Mucosa of descending colon (tissue), 3 donors: Measurements from ENCODE around the gene YWHAE. TPM values are rescaled to one million over a fixed set of nuclear protein-coding genes. Genes with fewer than 3 reads are reported as not detected.

Experiments used
- ATAC-seq: fragments of 200-7000 bp; cut with Tn5 transposase; one replicate; pipeline ENCODE4 v1.9.1; 2020; ENCODE audit warnings: mild to moderate bottlenecking, moderate library complexity
- DNase-seq, 3 donors: peaks; one replicate each; pipeline ENCODE4 v3.0.0-alpha.2; 2020
- H3K36me3 ChIP-seq: fragments of 200-600 bp; one replicate; pipeline ENCODE4 v1.8.0; 2021; ENCODE audit warnings: low read depth, mild to moderate bottlenecking
- H3K4me1 ChIP-seq: fragments of 200-600 bp; one replicate; pipeline ENCODE4 v1.8.0; 2021; ENCODE audit warnings: low read depth, mild to moderate bottlenecking
- H3K4me3 ChIP-seq: fragments of 200-600 bp; one replicate; pipeline ENCODE4 v1.8.0; 2021; ENCODE audit warnings: mild to moderate bottlenecking
- H3K9me3 ChIP-seq: fragments of 200-600 bp; one replicate; pipeline ENCODE4 v1.8.0; 2021; ENCODE audit warnings: mild to moderate bottlenecking
- intact Hi-C, 2 donors: fragments of 100-400 bp; cut with DNase I in 1 of 2; cut with micrococcal nuclease in 1 of 2; formaldehyde crosslinking; loops; one replicate each; pipeline versions ENCODE4 v1.11.0 to v1.11.1; 2022; cut with DNase I, micrococcal nuclease
- total RNA-seq, 3 donors: library from RNA; stranded (reverse); fragmentation: NEBNext Ultra II Directional in 2 of 3; extraction: Animal tissue kit (Norgen Biotek cat#: 25700) in 2 of 3; gene quantifications; one replicate each; pipeline versions ENCODE4 v1.2.1 to v1.2.4, GENCODE V29; 2021 to 2023
- TF ChIP-seq, protein P1 (sequence below): fragments of 200-600 bp; IDR thresholded peaks from one replicate; pipeline ENCODE4 v1.8.0; 2022; ENCODE audit warnings: antibody characterized with exemption, mild to moderate bottlenecking
- donor health status: DM: no; HTN: no; CAD: no; lungs with moderate emphysema.
- donor health status: DM: no; HTN: no; CAD: no.
- donor health status: DM: no; HTN: yes; CAD: no.

The YWHAE gene
- total RNA-seq, 3 donors from 2014 or later = 370 to 494 (median 380) TPM

DNA sequence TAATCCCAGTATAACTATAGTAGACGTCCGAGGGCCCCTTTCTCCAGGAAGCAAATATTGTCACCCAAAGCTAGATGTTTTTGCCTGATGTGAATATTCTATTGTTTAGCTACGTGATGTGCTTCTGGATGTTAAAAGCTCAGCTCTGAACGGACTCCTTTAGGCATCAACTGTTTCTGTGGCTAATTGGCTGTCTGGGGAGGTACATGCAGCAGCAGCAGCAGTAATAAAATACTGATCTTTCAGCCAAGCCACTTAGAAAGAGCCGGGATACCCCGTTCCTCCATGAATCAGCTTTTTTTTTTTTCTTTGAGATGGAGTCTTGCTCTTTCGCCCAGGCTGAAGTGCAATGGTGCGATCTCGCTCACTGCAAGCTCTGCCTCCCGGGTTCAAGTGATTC is 77.5 kb downstream of the YWHAE start:
- H3K36me3 ChIP-seq = no peaks in the 10 kb centered on the region
- no peak for ATAC-seq
- TF ChIP-seq, protein P1, sequence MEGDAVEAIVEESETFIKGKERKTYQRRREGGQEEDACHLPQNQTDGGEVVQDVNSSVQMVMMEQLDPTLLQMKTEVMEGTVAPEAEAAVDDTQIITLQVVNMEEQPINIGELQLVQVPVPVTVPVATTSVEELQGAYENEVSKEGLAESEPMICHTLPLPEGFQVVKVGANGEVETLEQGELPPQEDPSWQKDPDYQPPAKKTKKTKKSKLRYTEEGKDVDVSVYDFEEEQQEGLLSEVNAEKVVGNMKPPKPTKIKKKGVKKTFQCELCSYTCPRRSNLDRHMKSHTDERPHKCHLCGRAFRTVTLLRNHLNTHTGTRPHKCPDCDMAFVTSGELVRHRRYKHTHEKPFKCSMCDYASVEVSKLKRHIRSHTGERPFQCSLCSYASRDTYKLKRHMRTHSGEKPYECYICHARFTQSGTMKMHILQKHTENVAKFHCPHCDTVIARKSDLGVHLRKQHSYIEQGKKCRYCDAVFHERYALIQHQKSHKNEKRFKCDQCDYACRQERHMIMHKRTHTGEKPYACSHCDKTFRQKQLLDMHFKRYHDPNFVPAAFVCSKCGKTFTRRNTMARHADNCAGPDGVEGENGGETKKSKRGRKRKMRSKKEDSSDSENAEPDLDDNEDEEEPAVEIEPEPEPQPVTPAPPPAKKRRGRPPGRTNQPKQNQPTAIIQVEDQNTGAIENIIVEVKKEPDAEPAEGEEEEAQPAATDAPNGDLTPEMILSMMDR = no peak
- no peaks in the 10 kb centered on the region for H3K4me1 ChIP-seq
- no peak overlapping the region for H3K4me3 ChIP-seq
- intact Hi-C loops = no loop called here
- no peaks in the 10 kb centered on the region for H3K9me3 ChIP-seq
- DNase-seq = no peak

DNA sequence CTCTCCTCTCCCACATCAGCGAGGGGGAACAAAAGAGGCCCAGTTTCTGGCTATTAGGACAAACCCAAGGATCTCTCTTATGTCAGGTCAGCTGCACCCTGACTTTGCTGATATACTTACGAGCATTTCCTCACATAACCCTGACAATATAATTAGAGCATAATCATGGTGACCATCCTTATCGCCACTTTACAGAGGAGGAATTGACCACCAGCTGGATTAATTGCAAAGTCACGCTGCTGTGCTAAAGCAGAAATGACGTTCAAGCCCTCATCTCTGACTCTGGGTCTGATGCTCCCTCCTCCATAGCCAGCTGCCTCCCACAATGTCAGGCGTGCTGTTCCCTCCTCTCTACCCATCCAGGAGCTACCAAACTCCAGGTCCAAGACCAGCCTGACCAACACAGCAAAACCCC is 78.0 kb downstream of the YWHAE start:
- Histone ChIP-seq H3K9me3 (no peaks in the 10 kb centered on the region), H3K36me3 (no peaks in the 10 kb centered on the region), H3K4me3 (no peak overlapping the region), H3K4me1 (no peaks in the 10 kb centered on the region)
- intact Hi-C loops = no loop called here
- DNase-seq (no peak), ATAC-seq (no peak)
- TF ChIP-seq, protein P1 = no peak

DNA sequence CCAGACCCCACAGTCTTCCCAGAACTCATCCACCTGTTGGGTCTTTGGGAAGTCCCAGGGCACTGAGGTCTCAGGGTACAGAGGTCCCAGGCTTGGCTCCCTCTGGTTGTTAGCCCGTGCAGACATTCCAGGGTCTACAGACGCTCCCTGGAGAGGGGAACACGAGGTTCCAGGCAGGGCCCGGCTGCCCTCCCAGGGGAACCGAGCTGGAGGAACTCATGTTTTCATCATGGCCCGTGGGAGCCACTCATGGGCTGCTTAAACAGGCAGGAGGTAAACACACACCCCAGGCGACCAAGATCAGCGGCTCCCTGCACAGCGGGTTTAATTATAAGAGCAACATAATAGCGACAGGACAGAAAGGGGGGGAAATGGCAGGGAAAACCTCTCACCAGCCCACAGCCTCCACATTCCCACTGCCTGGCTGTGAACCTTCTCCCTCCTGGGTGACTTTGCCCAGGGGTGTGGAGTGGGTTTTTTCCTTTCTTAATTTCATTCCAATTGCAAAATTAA is 84.1 kb downstream of the YWHAE start:
- intact Hi-C loops = no loop called here
- no peaks in the 10 kb centered on the region for H3K9me3 ChIP-seq
- H3K36me3 ChIP-seq = no peaks in the 10 kb centered on the region
- TF ChIP-seq, protein P1 = no peak
- ATAC-seq = no peak
- H3K4me3 ChIP-seq = no peak overlapping the region
- H3K4me1 ChIP-seq = no peaks in the 10 kb centered on the region
- DNase-seq = no peak

DNA sequence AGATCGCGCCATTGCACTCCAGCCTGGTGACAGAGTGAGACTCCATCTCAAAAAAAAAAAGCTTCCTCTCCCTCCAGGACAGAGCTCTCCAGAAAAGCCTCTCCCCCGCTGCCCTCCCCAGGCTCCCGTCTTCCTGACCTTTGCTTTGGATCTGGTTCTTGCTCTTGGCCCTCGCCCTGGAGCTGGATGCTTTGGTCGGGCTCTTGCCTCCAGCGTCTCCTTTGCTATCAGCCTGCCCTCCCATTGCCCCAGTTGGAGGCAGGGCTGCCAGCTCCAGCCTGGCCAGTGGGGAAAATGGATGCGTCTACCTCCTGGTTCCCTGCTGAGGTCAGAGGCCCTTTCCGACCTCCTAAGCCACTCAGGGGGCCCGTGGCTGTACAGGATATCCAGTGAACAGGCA is 84.6 kb downstream of the YWHAE start:
- no peaks in the 10 kb centered on the region for H3K9me3 ChIP-seq
- no peak overlapping the region for H3K4me3 ChIP-seq
- TF ChIP-seq, protein P1 = no peak
- intact Hi-C loops = no loop called here
- no peak for ATAC-seq
- no peak for DNase-seq
- no peaks in the 10 kb centered on the region for H3K4me1 ChIP-seq
- H3K36me3 ChIP-seq = no peaks in the 10 kb centered on the region

DNA sequence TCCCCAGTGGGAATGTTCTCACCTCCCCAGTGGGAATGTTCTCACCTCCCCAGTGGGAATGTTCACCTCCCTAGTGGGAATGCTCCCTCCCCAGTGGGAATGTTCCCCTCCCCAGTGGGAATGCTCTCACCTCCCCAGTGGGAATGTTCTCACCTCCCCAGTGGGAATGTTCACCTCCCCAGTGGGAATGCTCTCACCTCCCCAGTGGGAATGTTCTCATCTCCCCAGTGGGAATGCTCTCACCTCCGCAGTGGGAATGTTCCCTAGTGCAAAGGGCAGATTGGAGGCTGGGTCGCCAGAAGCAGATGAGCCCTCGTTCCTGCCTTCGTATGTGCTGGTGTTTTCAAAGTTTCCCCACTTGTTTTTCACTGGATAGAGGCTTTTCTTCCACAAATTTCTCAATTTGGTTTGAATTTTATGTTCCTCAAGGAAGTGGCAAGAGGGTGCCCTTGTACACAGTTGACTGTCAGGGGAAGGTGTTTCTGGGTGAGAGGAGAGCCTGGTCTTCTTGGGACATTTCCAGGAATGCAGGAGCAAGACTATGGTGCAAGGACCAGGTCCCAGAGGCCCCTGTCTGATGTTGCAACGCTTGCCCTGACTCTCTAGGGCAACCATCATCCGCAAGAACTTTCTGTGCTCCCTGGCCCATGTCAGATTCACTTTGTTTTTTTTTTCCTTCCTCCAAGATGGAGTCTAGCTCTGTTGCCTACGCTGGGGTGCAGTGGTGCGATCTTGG is 86.6 kb downstream of the YWHAE start:
- H3K4me3 ChIP-seq = no peak overlapping the region
- H3K9me3 ChIP-seq = no peaks in the 10 kb centered on the region
- no peaks in the 10 kb centered on the region for H3K36me3 ChIP-seq
- ATAC-seq (no peak), DNase-seq (no peak)
- H3K4me1 ChIP-seq = no peaks in the 10 kb centered on the region
- TF ChIP-seq, protein P1 = no peak
- intact Hi-C loops = no loop called here
